ENCODE measurements around the gene P4HB.

The P4HB gene

DNA sequence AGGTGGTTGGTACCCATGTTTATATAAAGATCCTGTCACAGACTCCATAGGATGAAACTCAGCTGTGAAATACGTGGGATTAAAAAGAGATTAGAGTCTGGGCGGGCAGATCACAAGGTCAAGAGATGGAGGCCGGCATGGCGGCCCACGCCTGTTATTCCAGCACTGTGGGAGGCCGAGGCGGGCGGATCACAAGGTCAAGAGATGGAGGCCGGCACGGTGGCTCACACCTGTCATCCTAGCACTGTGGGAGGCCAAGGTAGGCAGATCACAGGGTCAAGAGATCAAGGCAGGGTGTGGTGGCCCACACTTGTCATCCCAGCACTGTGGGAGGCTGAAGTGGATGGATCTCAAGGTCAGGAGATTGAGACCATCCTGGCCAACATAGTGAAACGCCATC lies 35.1 kb upstream of the P4HB start:
- no peak for DNase-seq

DNA sequence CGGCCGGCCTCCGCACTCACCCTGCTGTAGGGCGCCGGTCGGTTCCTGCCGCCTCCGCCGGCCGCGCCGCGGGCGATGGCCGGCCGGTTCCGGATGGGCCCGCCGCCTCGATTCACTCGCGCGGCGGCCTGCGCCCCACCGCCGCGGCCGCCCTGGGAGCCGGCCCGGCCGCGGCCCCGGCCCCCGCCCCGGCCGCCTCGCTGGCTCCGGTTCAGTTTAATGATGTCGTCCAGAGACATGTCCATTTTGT lies 30.9 kb upstream of the P4HB start:
- DNase-seq: no peak

DNA sequence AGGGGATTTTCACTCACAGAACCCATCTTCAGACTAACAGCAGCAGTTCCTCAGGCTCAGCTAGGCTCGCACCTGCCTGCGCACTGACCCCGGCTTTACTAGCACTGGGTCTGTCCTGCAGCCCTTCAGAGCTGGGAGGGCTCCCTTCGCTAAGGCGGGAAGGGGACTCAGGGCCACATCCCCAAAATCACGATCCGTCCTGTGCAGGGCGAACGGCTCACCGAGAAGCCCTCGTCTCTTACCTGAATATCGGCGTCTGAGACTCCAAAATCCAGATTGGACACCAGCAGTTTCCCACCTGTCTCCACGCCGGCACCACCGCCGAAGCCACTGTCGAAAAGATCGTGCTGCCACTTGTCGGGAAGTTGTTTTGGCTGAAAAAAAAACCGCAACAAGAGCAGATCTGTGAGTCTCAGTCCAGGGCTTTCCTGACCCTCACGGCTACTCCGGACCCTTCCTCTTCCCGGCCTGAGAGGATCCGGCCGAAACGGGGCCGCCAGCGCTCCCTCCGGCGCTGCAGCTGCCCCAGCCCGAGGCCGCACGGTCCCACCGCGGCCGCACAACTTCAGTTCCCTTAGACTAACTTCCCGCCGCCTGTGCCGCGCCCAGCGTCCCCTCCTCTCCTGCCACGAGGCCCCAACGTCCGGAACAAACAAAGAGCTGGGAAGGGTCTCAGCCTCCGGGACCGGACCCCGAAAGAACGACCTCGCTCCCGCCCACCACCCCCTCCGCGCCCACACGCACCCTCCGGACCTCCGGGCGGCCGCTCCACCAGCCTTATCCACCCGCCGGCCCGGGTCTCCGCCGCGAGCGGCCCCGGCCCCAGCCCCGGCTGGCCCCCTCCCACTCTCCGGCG lies 30.3 kb upstream of the P4HB start:
- DNase-seq: no peak

DNA sequence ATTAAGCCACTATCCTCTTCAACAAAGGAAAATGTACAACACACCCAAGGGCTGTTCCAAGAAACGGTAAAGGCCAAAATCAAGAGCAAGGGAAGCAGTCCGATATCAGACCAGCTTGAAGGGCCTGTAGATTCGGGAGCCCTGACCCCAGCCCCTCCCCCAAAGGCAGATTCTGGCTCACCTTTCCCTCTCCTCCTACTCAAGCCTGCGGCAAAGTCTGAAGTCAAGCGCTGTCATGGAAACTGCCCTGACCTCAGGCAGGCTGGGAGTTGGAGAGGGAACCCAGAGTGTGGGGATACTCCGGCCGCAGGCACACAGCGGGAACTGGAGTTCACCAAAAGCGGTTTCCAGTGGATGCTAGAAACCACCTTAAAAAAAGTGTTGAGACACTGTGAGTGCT lies 29.3 kb upstream of the P4HB start:
- DNase-seq: no peak

DNA sequence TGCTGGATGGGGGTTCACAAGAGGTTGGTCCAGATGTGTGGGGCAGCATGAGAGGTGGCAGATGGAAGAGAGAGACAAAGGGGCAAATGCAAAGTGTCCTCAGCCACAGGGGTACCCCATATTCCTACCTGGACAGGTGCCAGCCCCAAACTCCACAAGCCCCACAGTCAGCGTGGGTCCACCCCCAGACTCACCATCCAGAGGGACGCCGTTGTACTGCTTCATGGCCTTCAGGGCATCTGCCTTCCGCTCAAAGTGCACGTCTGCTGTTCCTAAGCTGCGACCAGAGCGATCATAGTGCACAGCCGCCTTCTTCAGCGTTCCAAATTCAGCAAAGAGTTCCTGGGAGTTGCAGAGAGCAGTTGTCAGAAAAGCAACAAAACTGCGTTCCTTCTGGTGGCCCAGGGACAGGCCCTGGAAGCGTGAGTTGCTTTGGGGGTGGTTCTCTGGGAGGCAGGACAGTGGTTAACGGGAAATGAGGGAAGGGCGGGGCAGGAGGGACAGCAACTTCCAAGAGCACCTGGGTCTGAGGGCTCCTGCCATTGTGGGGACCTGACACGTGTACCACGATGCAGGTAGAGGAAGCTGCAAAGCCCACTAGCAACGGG lies 28.8 kb upstream of the P4HB start:
- DNase-seq: no peak

DNA sequence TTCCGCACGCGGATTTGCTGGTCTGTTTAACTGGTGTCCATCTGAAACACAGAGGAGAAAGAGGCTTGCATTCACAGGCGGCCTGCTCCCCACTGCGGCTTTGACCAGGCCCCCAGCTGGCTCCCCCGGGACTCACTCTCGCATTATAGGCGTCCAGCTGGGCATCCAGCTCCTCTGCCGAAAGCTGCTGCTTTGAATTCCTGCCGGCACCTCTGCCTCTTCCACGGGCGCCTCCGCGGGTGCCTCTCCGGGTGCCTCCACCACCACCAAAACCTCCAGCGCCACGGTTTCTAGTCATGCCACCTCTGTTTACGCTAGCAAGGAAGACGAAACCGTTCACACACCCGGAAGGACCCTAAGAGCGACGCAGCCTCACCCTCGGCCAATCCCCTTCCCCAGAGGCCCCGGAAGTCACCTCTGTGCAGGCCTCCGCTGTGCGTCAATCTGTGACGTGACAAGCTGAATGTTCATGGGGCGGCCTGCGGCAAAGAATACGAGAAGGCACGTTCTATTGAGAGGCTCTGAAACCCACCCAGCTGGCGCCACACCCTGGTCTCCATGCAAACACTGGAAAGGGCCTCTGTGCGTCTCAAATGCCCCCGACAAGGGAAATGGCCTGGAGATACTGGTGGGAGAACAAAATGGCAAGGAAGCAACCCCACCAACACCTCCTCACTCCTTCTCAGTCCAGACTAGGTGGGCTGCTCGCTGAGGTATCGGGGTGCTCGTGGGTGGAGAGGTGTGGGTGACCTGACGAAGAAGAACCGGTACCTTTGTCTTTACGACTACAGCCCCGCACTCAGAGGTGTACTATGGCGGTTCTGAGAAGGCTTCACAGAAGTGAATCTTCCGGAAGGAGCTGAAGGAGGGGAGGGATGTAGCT lies 28.0 kb upstream of the P4HB start:
- no peak for DNase-seq

DNA sequence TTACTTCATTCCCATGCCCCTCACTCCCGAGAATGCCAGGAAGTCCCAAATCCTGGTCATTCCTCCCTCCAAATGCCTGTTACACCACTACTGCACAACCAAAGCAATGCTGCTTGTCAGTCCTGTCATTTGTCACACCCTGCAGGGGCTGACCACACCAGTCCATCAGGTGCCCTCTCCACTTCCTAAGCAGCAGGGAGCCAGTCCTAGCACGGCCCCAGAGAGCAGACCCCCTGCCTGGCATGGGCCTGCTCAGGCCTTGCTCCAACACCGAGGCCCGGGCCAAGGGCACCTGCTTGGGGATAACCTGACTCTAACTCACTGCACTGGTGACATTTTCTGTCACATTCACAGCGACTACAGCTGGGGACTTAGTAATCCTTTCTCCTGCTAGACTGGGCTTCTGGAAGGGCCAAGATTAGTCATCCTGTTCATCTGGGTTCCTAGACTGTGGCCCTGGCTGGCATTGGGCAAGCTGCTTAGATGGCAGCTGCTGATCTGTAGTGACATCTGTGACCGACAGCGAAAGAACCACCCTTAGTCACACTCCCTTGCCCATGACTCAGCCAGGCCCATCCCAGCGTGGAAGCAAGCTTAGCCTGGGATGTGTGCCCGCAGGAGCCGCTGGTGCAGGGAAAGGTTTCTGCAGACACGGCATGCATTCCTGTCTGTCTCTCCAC lies 25.7 kb upstream of the P4HB start:
- DNase-seq: no peak

DNA sequence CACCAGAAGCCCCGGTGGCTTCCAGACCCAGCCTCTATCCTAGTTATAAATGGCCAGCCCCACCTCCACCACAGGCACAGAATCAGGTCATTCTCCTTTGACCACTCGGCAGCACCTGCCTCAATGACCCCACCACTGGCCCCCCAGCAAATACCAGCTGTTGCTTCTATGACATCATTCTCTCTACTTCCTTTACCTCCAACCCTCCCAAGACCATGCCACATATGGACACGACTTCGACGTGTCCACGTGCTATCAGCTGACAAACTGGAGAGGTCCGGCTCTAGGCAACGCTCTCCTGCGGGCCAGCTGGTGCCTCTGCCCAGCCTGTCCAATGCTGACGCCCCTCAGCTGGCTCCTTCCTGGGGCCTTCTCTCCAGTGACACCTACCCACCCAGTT lies 25.1 kb upstream of the P4HB start:
- no peak for DNase-seq

DNA sequence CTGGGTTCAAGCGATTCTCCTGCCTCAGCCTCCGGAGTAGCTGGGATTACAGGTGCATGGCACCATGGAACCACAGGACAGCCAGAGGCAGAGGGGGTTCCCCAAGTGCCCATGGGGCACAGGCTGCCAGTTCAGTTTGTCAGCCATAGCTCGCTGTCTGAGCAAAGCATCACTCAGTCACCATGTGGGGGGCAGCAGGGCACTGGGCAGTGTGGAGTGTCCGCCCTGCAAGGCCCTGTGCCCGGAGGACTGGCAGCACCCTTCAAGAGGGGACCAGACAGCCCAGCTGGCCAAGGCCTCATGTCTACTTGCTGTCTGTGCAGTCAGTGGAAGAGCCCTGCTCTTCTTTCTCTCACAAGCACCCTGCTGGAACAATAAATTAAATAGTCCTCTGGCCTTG lies 24.6 kb upstream of the P4HB start:
- no peak for DNase-seq

DNA sequence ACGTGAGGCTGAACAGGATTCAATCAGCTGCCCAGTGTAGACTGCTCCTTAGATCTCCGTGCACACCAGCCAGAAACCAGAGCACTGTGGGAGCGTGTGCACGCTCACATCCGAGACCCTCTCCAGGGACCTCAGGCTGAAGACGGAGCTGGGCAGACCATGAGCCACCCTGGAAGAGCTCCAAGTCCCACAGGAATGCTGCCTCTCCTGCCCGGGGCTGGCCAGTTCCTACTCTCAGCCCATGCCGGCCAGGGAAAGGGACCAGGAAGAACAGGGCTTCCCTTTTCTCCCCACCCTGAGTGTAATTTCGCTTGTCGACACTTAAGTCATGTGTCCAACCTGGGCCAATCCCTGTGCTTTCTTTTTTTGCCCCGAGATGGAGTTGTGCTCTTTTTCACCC lies 24.2 kb upstream of the P4HB start:
- DNase-seq: no peak

DNA sequence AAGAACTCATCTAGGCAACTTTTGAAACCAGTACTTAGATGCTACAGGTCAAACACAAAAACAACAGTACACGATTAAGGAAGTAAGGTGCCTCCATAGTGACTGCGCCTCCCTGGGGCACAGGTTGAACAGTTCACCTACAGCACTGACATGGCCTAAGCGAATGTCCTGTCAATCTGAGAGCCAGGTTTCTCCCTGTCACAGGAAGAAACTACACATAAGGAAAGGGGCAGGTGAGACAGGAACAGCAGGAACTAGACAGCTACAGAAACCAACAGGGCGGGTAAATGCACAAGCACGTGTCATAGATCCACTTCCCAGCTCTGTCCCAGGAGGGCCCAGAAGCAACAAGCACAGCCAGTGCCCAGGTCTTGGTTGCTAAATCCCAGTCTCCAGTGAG lies 18.8 kb upstream of the P4HB start:
- no peak for DNase-seq

DNA sequence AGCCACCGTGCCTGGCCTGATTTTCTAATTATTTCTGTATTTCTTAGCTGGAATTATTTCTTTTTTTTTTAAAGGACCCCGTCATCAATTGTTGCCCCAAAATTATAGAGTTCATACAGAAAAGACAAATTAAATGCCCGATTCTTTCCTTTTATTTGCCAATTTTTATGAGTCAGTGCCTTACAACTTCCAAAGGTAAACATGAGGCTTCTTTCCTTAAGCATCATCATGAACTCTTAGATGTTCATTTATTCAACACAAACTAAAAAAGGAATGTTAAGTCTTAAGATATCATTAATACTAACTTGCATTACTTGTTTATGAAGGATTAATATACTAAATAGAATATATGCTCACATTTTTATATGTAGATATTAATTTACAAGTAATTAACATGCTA lies 18.0 kb upstream of the P4HB start:
- DNase-seq: no peak

DNA sequence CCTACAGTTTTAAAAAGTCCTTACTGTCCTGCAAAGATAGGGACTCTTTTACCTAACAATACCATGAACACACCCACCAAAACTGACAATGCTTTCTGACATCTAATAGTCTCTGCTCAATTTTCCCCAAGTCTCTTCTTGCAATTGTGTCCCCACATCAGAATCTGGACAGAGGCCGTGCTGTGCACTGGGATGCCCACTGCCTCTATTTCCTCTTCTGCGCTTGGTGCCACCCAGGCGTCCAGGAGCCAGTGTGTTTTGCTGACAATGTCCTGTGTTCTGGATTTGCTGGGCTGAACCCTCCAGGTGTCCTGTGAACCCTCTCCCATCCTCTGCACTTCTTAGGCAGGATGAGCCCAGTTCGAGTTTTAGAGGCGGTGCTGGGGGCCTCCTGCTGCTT lies 17.2 kb upstream of the P4HB start:
- DNase-seq: no peak

DNA sequence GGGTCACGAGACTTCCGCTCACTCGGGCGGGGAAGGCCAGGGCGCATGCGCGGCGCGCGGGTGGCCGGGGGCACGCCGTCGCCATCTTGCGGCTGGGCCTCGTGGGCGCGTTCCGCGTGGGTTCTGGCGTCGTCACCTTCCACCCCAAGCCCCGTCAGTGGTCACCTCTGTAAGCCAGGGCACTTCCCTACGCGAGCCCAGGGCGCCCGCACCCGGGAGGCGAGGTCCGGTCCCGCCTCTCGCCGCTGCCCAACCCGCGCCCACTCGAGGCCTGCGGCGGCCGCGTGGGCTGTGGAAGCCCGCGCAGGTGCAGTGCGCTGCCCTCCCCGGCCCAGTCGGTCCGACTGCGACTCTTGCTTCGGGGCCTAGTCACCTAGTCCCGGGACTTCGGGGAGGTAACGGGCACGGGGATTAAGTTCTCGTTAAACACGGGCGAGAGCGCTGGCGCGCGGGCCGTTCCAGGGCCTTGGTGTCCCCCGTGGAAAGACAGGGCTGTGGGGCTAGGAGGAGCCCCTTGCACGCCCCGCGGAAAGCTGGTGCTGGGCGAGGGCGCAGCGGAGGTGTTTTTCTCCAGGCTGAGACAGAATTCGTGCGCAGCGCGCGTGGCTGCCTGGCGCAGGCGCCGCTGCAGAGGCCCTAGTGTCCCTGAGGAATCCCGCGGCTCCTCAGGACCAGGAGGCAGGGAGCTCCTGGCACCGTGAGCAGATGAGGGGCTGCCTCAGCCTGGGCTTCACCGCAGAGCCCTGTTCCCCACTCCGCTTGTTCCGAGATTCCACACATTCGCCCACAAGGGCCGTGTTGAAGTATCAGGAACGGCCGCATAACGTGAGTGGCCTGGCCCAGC lies 11.3 kb upstream of the P4HB start:
- peak; percentile 93 for DNase-seq

DNA sequence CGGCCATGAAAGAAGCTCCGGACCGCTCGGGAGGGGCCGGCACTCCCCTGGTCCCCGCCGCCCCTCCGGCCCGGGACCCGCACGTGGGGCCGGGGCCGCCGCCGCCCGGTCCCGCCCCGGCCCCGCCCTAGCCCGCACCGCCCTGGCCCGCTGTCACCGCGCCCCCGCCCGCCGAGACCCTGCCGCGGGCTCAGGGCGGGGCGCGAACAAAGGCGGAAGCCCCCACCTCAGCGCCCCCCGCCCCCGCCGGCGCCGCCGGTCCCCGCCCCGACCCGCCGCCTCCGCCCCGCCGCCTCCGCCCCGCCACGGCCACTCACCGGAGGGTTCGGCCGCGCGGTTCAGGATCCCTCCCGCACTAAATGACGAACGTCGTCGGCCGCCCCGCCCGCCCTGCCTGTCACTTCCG lies 10.6 kb upstream of the P4HB start, which contains the start of gene ARHGDIA:
TSS of gene ARHGDIA (minus strand) at position 357 of the 406 bp plus-strand sequence. CDS start 1,407 bp downstream, outside the sequence.
- DNase-seq: no peak

DNA sequence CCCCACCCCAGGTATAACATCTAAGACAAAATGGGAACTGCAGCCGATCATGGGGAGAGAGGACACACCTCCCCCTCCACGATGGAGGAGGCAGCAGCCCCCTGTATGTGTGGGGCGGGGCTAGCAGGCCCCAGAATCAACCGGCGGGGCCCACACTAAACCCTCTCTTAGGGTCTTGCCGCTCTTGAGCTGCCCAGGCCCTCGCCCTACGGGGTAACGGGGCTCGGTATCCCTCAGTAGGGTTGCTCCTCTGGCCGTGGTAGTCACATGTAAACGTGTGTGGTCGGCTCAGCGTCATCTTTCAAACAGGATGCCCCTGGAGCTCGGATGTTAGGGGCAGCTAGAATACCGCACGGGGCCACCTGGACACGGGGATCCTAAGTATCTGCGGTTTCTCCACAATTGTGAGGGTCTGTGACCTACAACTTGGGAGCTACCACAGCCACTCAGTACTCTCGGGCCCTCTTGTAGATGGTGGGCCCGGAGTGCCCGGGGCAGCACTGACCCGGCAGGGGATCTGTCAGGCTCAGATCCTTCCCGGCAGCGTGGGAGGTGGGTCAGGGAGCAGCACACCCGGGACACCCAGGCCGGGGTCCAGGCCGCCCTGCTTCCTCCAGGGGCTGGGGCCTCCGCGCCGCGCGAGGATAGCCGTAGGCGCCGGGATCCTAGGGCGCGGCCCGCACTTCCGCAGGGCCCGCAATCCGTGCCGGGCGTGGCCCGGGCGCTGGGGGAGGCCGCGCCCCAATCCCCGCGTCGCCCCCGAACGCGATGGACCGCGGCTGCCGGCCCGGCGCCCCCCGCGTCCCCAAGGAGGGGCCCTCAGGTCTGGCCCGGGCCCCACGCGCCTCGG lies 10.0 kb upstream of the P4HB start:
- peak; percentile 24 for DNase-seq

DNA sequence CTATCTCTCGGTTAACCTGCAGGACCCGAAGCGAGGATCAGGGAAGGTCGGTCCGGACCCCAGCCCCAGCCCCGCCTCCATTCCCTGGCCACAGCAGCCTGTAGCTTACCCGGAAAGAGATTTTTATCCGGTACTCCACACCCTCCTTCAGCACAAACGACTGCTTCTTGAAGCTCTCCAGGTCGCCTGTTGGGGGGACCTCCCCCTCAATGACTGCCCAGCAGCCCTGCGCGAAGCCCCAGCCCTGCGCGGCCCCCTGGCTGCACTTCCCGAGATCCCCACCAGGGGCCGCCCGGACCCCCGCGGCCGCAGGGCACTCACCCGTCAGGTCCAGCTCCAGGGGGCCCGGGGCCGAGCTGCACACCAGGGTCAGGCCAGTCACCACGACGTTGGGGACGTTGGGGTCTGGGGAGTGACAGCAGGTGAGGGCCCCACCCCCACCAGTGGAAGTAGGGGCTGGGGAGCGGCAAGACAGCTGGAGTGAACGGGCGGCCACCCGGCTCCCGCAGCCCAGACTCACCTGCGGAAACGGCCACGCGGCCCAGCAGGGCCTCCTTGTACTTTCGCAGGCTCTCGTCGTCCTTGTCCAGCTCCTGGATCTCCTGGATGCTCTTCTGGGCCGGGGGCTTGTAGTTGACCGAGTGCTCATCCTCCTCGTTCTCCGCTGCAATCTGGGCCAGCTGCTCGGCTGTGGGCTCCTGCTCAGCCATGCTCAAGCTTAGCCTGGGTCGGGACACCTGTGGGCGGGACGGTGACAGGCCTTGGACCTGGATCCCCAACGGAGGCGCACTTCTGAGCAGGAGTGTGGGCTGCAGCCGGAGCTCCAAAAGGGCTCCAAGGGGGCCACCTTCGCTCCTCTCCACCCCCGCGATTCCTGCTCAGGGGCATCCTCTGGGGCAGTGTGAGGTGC lies 9.1 kb upstream of the P4HB start:
- DNase-seq: no peak

DNA sequence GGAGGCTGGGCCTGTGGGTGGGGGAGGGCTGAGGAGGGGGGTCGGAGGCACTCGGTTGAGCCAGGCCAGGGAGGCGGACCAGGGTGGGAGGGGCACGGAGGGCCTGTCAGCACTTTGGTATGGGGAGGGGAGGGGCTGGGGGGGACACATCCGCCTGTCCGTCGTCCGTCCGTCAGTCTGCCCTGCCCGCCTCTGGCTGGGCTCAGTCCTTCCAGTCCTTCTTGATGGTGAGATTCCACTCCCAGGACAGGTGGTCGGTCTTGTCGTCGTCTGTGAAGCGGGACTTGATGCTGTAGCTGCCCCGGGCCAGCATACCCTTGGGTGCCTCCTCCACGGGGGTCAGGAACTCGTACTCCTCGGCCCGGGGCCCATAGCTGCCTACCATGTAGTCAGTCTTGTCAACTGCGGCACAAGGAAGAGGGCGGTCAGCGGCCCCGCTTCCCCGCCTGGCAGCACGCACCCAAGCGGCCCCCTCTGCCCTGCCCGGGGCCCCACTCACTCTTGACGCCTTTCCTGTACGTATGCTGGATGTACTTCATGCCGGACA lies 8.4 kb upstream of the P4HB start:
- no peak for DNase-seq

DNA sequence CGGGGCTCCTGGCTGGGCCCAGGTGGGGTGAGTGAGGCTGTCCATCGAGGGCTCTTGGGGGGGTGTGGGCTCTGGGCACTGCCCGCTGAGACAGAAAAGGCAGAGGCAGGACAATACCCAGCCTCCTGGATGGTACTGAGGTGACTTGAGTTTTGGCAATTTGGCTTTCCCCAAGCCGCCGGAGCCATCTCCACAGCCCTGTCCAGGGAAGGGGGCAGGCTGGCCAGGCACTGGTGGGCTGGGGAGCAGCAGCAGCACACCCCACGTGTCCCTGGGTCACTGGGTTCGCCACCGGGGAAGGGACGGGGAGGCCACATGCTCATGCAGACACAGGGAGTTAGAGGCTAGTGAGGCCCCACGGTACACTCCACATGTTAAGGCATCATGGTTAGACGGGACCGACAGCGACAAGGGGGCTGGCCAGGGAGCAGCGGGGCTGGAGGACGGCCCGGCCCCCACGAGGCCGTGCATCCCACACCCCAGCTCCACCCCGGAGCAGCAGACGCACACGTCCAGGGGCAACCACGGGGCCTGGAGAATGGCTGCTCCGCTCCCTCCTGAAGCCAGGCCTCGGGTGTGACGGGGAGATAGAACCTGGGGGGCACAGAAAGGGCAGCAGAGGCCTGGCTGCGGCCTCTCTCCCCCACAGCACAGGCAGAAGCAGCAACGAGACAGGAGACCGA lies 7.8 kb upstream of the P4HB start:
- DNase-seq: no peak

All from effector CD8-positive, alpha-beta T cell (primary cell).